Measurements from ENCODE around the gene RIC8A. TPM values are rescaled to one million over a fixed set of nuclear protein-coding genes. Genes with fewer than 3 reads are reported as not detected.
A peak's percentile ranks its signal among the peaks of the same experiment; 100 is the strongest.

The RIC8A gene
- total RNA-seq, 1 donor from 2014 or later, result 85.2 TPM

GRCh38 chr11:221539-221938 lies 14.0 kb downstream of the RIC8A start:
- H3K27ac Mint-ChIP-seq, result no peak overlapping the region
- H3K27me3 Mint-ChIP-seq (ENCODE audit: low read depth), result no peaks in the 10 kb centered on the region
- TF ChIP-seq CTCF (IDR thresholded peaks at IDR 0.05; ENCODE audit: unreplicated experiment), result no peak
- H3K9me3 Mint-ChIP-seq, result no peaks in the 10 kb centered on the region
- peaks cover 16% of the 10 kb centered on the region for H3K36me3 Mint-ChIP-seq
- H3K4me1 Mint-ChIP-seq, result no peaks in the 10 kb centered on the region
- no peak for DNase-seq (ENCODE audit: low spot score in 2 of 2, unreplicated experiment in 2 of 2)
- H3K4me3 Mint-ChIP-seq, result no peak overlapping the region

DNA sequence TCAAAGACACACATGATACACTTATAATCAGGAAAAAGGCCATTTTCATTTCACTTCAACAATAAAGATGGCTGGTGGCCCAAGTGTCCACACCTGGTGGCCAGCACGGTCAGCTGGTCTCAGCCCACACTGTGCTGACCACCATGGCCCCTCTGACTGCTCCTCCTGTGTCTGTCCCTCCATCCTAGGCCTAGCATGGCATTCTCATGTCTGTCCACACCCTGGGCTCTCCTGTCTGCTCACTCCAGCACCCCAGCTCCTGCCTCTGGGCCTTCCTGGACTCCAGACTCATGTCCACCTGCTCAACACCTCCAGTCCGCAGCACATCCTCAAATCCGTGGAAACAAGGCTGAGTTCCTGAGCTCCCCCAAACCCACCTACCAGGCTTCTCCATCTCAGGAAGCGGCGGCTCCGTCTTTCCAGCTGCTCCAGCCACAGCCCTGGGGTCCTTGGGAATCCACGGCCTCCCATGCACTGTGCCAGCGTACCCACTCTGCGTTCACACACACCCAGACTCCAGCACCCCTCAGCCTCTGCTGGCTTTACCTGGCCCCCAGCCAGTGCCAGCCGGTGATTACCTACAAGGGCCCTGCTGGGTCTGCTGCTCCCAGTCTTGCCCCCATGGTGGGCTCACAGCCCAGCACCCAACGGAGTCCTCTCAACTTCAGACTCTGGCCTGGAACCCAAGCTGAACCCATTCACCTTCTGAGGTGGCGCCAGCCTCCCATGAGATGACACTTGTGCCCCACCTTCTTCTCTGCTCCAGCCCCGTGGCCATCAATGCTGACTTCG lies 14.7 kb downstream of the RIC8A start:
- no peak overlapping the region for H3K27ac Mint-ChIP-seq
- no peak for TF ChIP-seq CTCF (IDR thresholded peaks at IDR 0.05; ENCODE audit: unreplicated experiment)

DNA sequence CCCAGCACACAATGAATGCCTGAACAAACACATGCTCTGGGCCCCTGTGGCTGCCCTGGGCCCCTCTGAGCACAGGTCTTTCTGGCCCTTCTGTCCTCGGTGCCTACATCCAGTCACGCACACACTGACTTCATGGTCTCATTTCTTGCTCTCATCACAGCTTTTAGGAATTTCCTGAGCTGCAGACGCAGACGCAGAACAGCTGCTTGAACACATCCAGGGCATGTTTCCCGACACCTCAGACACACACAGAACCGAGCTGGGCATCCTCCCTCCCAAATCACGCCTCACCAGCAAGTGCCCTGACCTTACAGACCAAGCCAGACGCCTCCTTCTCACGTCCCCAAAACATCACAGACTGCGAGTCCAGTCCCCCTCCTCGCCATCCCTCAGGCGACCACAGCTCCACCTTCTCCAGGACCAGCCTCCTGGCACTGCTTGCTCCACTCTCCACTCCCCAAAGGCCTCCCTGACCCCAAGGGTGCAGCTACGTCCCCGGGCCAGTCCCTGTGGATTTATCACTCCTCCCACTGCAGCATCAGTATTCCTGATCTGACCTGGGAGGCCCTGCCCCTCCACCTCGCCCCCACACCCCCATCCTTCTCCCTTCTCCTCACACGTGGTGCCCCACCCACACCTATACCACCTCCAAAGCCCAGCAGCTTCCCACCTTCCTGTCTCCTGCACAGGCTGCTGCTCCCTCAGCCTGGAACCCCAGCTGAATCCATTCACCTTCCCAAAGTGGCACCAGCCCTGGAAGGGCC lies 15.7 kb downstream of the RIC8A start:
- no peak for TF ChIP-seq CTCF (IDR thresholded peaks at IDR 0.05; ENCODE audit: unreplicated experiment)
- H3K4me1 Mint-ChIP-seq, result no peaks in the 10 kb centered on the region

More for the DNA sequence above, 14.7 kb downstream of the RIC8A start:
- no peak for DNase-seq (ENCODE audit: low spot score in 2 of 2, unreplicated experiment in 2 of 2)
- Mint-ChIP-seq H3K4me3 (no peak overlapping the region), H3K36me3 (peaks cover 16% of the 10 kb centered on the region), H3K9me3 (no peaks in the 10 kb centered on the region), H3K4me1 (no peaks in the 10 kb centered on the region), H3K27me3 (ENCODE audit: low read depth) (no peaks in the 10 kb centered on the region)

DNA sequence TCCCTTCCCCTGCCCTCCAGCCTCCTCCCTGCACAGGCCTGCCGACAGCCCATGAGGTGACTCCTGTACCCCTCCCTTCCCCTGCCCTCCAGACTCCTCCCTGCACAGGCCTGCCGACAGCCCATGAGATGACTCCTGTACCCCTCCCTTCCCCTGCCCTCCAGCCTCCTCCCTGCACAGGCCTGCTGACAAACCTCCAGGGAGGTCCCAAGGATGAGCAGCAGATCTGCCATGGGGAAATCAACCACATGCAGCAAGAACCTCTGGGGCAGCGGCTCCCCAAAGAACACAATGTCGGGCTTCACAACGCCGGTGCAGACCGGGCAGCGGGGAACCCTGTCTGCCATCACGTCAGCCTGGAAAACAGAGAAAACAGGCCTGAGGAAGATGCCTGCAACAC lies 16.4 kb downstream of the RIC8A start:
- Mint-ChIP-seq H3K9me3 (no peaks in the 10 kb centered on the region), H3K27ac (no peak overlapping the region), H3K27me3 (ENCODE audit: low read depth) (no peaks in the 10 kb centered on the region), H3K4me3 (no peak overlapping the region), H3K36me3 (peaks cover 19% of the 10 kb centered on the region), H3K4me1 (no peaks in the 10 kb centered on the region)
- DNase-seq (ENCODE audit: low spot score in 2 of 2, unreplicated experiment in 2 of 2), result no peak
- TF ChIP-seq CTCF (IDR thresholded peaks at IDR 0.05; ENCODE audit: unreplicated experiment), result no peak

More for the DNA sequence above, 15.7 kb downstream of the RIC8A start:
- H3K27me3 Mint-ChIP-seq (ENCODE audit: low read depth), result no peaks in the 10 kb centered on the region
- H3K9me3 Mint-ChIP-seq, result no peaks in the 10 kb centered on the region
- peak overlapping the region; percentile 27 for H3K27ac Mint-ChIP-seq
- peaks cover 16% of the 10 kb centered on the region for H3K36me3 Mint-ChIP-seq
- no peak overlapping the region for H3K4me3 Mint-ChIP-seq
- no peak for DNase-seq (ENCODE audit: low spot score in 2 of 2, unreplicated experiment in 2 of 2)

- Mint-ChIP-seq H3K4me3 (no peak overlapping the region), H3K36me3 (peaks cover 17% of the 10 kb centered on the region), H3K4me1 (no peaks in the 10 kb centered on the region), H3K27me3 (ENCODE audit: low read depth) (no peaks in the 10 kb centered on the region), H3K27ac (no peak overlapping the region), H3K9me3 (no peaks in the 10 kb centered on the region)
- TF ChIP-seq CTCF (IDR thresholded peaks at IDR 0.05; ENCODE audit: unreplicated experiment), result no peak
- DNase-seq (ENCODE audit: low spot score in 2 of 2, unreplicated experiment in 2 of 2), result no peak
Measured at GRCh38 chr11:224424-224823, 16.9 kb downstream of the RIC8A start.
